ENCODE results near the gene CADPS2. TPM values are rescaled to one million over a fixed set of nuclear protein-coding genes. Genes with fewer than 3 reads are reported as not detected.

CADPS2 gene
- total and polyA plus RNA-seq, 2 of the 8 experiments (the other 6 are each of a cell fraction or from before 2014, with no cell fraction given), result 8.9 to 22.3 TPM

- no peak for TF ChIP-seq CHD7 (IDR thresholded peaks at IDR 0.05; ENCODE audit: insufficient replicate concordance, low read length)
- no peak for TF ChIP-seq EZH2 (IDR thresholded peaks at IDR 0.05; ENCODE audit: low read depth, low read length, severe bottlenecking)
- TF ChIP-seq POLR2A (IDR thresholded peaks at IDR 0.05; ENCODE audit: control extremely low read depth in 1 of 2, low read depth in 2 of 2, low read length in 2 of 2), result no peak
- no peak for TF ChIP-seq RNF2 (IDR thresholded peaks at IDR 0.05; ENCODE audit: borderline replicate concordance, low read depth, low read length, missing control alignments, poor library complexity, severe bottlenecking)
- no peak for TF ChIP-seq POU5F1 (IDR thresholded peaks at IDR 0.05; ENCODE audit: low read depth, low read length)
- no peak for TF ChIP-seq CBX8 (IDR thresholded peaks at IDR 0.05; ENCODE audit: borderline replicate concordance, low read depth, low read length)
- TF ChIP-seq EP300 (IDR thresholded peaks at IDR 0.05; ENCODE audit: borderline replicate concordance in 1 of 2, low read depth in 2 of 2, low read length in 2 of 2), result no peak
- no peak for TF ChIP-seq BACH1 (IDR thresholded peaks at IDR 0.05; ENCODE audit: low read length)
- TF ChIP-seq HDAC6 (IDR thresholded peaks at IDR 0.05; ENCODE audit: low read depth, low read length), result no peak
Observed at GRCh38 chr7:122394512-122394911, 491.7 kb downstream of the CADPS2 start (continued).

Measured in H1 (cell line).